Measurements from ENCODE around the gene CSRP1. TPM values are rescaled to one million over a fixed set of nuclear protein-coding genes. Genes with fewer than 3 reads are reported as not detected.
"Not testable (repeated sequence)": the region's sequence is repeated elsewhere in the genome, so short reads cannot be mapped to it uniquely, and the experiment has no call there.

The CSRP1 gene
- total and polyA plus RNA-seq, 5 donors from 2014 or later, result 63.8 to 115 (median 82.0) TPM

GRCh38 chr1:201473296-201473695 lies 33.6 kb downstream of the CSRP1 start:
- no peak overlapping the region for H3K4me3 ChIP-seq (ENCODE audit: low read depth, low read length)
- no peak for ATAC-seq (ENCODE audit: low read depth in 2 of 2)
- DNase-seq, result no peak
- peaks cover 24% of the 10 kb centered on the region for H3K27me3 Mint-ChIP-seq
- no peaks in the 10 kb centered on the region for H3K36me3 ChIP-seq (ENCODE audit: control insufficient read depth, insufficient read depth, low read length)
- H3K9me3 ChIP-seq (ENCODE audit: control insufficient read depth in 2 of 2, low read length in 2 of 2), result no peaks in the 10 kb centered on the region
- H3K4me1 Mint-ChIP-seq, result peaks cover 0 to 11% (median 2%) of the 10 kb centered on the region in 4 donors
- H3K9me3 Mint-ChIP-seq, result peaks cover 0 to 2% (median 0%) of the 10 kb centered on the region in 7 donors
- no peak overlapping the region for H3K27ac ChIP-seq (ENCODE audit: insufficient read depth, low read length, poor library complexity, severe bottlenecking)
- no peak overlapping the region for H3K27ac Mint-ChIP-seq
- no peak overlapping the region for H3K4me3 Mint-ChIP-seq
- peaks cover 6% of the 10 kb centered on the region for H3K4me1 ChIP-seq (ENCODE audit: control insufficient read depth, insufficient read depth, low read length, poor library complexity, severe bottlenecking)
- peaks cover 16% of the 10 kb centered on the region for H3K27me3 ChIP-seq (ENCODE audit: control insufficient read depth, insufficient read depth, low read length)
- peaks cover 5% of the 10 kb centered on the region for H3K36me3 Mint-ChIP-seq

- ATAC-seq (ENCODE audit: low read depth in 2 of 2); H3K4me1 ChIP-seq (ENCODE audit: control insufficient read depth, insufficient read depth, low read length, poor library complexity, severe bottlenecking); H3K9me3 Mint-ChIP-seq; H3K36me3 ChIP-seq (ENCODE audit: control insufficient read depth, insufficient read depth, low read length); H3K4me3 Mint-ChIP-seq; H3K36me3 Mint-ChIP-seq; DNase-seq; H3K4me3 ChIP-seq (ENCODE audit: low read depth, low read length); H3K27ac ChIP-seq (ENCODE audit: insufficient read depth, low read length, poor library complexity, severe bottlenecking); H3K9me3 ChIP-seq (ENCODE audit: control insufficient read depth in 2 of 2, low read length in 2 of 2): not testable (repeated sequence)
- peaks cover 0 to 16% (median 2%) of the 10 kb centered on the region in 4 donors for H3K4me1 Mint-ChIP-seq
- H3K27me3 Mint-ChIP-seq, result peaks cover 24% of the 10 kb centered on the region
- peak overlapping the region in 1 of 3 donors; percentile 14 for H3K27ac Mint-ChIP-seq
- H3K27me3 ChIP-seq (ENCODE audit: control insufficient read depth, insufficient read depth, low read length), result peaks cover 16% of the 10 kb centered on the region
These were observed 34.6 kb downstream of the CSRP1 start for GRCh38 chr1:201472321-201472720.

- H3K9me3 Mint-ChIP-seq, result peaks cover 0 to 2% (median 0%) of the 10 kb centered on the region in 7 donors
- Histone ChIP-seq H3K9me3 (ENCODE audit: control insufficient read depth in 2 of 2, low read length in 2 of 2) (no peaks in the 10 kb centered on the region), H3K27ac (ENCODE audit: insufficient read depth, low read length, poor library complexity, severe bottlenecking) (no peak overlapping the region), H3K27me3 (ENCODE audit: control insufficient read depth, insufficient read depth, low read length) (peaks cover 16% of the 10 kb centered on the region), H3K36me3 (ENCODE audit: control insufficient read depth, insufficient read depth, low read length) (no peaks in the 10 kb centered on the region), H3K4me1 (ENCODE audit: control insufficient read depth, insufficient read depth, low read length, poor library complexity, severe bottlenecking) (peaks cover 6% of the 10 kb centered on the region), H3K4me3 (ENCODE audit: low read depth, low read length) (no peak overlapping the region)
- H3K4me3 Mint-ChIP-seq, result no peak overlapping the region
- peaks cover 24% of the 10 kb centered on the region for H3K27me3 Mint-ChIP-seq
- DNase-seq (no peak), ATAC-seq (ENCODE audit: low read depth in 2 of 2) (no peak)
- H3K27ac Mint-ChIP-seq, result no peak overlapping the region
- peaks cover 0 to 16% (median 2%) of the 10 kb centered on the region in 4 donors for H3K4me1 Mint-ChIP-seq
- H3K36me3 Mint-ChIP-seq, result no peaks in the 10 kb centered on the region
These were observed 35.2 kb downstream of the CSRP1 start for GRCh38 chr1:201471772-201472171.

- peaks cover 16% of the 10 kb centered on the region for H3K27me3 ChIP-seq (ENCODE audit: control insufficient read depth, insufficient read depth, low read length)
- peak overlapping the region in 1 of 4 donors; percentile 45 for H3K4me3 Mint-ChIP-seq
- H3K4me1 ChIP-seq (ENCODE audit: control insufficient read depth, insufficient read depth, low read length, poor library complexity, severe bottlenecking), result peaks cover 6% of the 10 kb centered on the region
- H3K4me1 Mint-ChIP-seq, result peaks cover 0 to 16% (median 2%) of the 10 kb centered on the region in 4 donors
- H3K36me3 ChIP-seq (ENCODE audit: control insufficient read depth, insufficient read depth, low read length), result no peaks in the 10 kb centered on the region
- no peak overlapping the region for H3K27ac ChIP-seq (ENCODE audit: insufficient read depth, low read length, poor library complexity, severe bottlenecking)
- ATAC-seq (ENCODE audit: low read depth in 2 of 2), result no peak
- H3K36me3 Mint-ChIP-seq, result no peaks in the 10 kb centered on the region
- H3K27me3 Mint-ChIP-seq, result peaks cover 24% of the 10 kb centered on the region
- no peak overlapping the region for H3K4me3 ChIP-seq (ENCODE audit: low read depth, low read length)
- no peak overlapping the region for H3K27ac Mint-ChIP-seq
- DNase-seq, result no peak
- peaks cover 0 to 2% (median 0%) of the 10 kb centered on the region in 7 donors for H3K9me3 Mint-ChIP-seq
- H3K9me3 ChIP-seq (ENCODE audit: control insufficient read depth in 2 of 2, low read length in 2 of 2), result no peaks in the 10 kb centered on the region
These were observed 36.3 kb downstream of the CSRP1 start for GRCh38 chr1:201470581-201470980.

- Histone ChIP-seq H3K27ac (ENCODE audit: insufficient read depth, low read length, poor library complexity, severe bottlenecking) (no peak overlapping the region), H3K4me3 (ENCODE audit: low read depth, low read length) (no peak overlapping the region), H3K9me3 (ENCODE audit: control insufficient read depth in 2 of 2, low read length in 2 of 2) (no peaks in the 10 kb centered on the region), H3K36me3 (ENCODE audit: control insufficient read depth, insufficient read depth, low read length) (no peaks in the 10 kb centered on the region), H3K4me1 (ENCODE audit: control insufficient read depth, insufficient read depth, low read length, poor library complexity, severe bottlenecking) (peaks cover 6% of the 10 kb centered on the region), H3K27me3 (ENCODE audit: control insufficient read depth, insufficient read depth, low read length) (peaks cover 13% of the 10 kb centered on the region)
- Mint-ChIP-seq H3K27ac (no peak overlapping the region), H3K27me3 (peaks cover 31% of the 10 kb centered on the region), H3K4me1 (peaks cover 0 to 16% (median 2%) of the 10 kb centered on the region in 4 donors), H3K4me3 (peak overlapping the region; percentile 11 to 70 (median 50)), H3K9me3 (peaks cover 0 to 2% (median 0%) of the 10 kb centered on the region in 7 donors), H3K36me3 (no peaks in the 10 kb centered on the region)
- DNase-seq (no peak), ATAC-seq (ENCODE audit: low read depth in 2 of 2) (no peak)
These were observed 37.3 kb downstream of the CSRP1 start for GRCh38 chr1:201469645-201470074.

- no peak within 1 kb of the TSS for H3K4me3 ChIP-seq (ENCODE audit: low read depth, low read length)
These were observed 37.9 kb downstream of the CSRP1 start, which contains the start of gene PHLDA3 for GRCh38 chr1:201468844-201469644. TSS of gene PHLDA3 (minus strand) at chr1:201469188. CDS start at chr1:201468786, 402 bp downstream.

GRCh38 chr1:201468501-201468843 lies 38.5 kb downstream of the CSRP1 start:
- peaks cover 0 to 2% (median 0%) of the 10 kb centered on the region in 7 donors for H3K9me3 Mint-ChIP-seq

More at GRCh38 chr1:201468844-201469644, 37.9 kb downstream of the CSRP1 start, which contains the start of gene PHLDA3:
- peaks cover 10% of the 10 kb centered on the region for H3K27me3 ChIP-seq (ENCODE audit: control insufficient read depth, insufficient read depth, low read length)
- Mint-ChIP-seq H3K36me3 (no peaks in the 10 kb centered on the region), H3K27ac (no peak within 1 kb of the TSS), H3K4me1 (peaks cover 0 to 16% (median 2%) of the 10 kb centered on the region in 4 donors), H3K9me3 (peaks cover 0 to 2% (median 0%) of the 10 kb centered on the region in 7 donors), H3K4me3 (peak within 1 kb of the TSS; percentile 45 to 70 (median 64)), H3K27me3 (peaks cover 32% of the 10 kb centered on the region)
- H3K9me3 ChIP-seq (ENCODE audit: control insufficient read depth in 2 of 2, low read length in 2 of 2), result no peaks in the 10 kb centered on the region
- peak in 1 of 2 donors; percentile 45 for ATAC-seq (ENCODE audit: low read depth in 2 of 2)
- DNase-seq, result peak in 1 of 3 donors; percentile 77
- no peaks in the 10 kb centered on the region for H3K36me3 ChIP-seq (ENCODE audit: control insufficient read depth, insufficient read depth, low read length)
- H3K4me1 ChIP-seq (ENCODE audit: control insufficient read depth, insufficient read depth, low read length, poor library complexity, severe bottlenecking), result peaks cover 6% of the 10 kb centered on the region
- H3K27ac ChIP-seq (ENCODE audit: insufficient read depth, low read length, poor library complexity, severe bottlenecking), result no peak within 1 kb of the TSS

More at GRCh38 chr1:201468501-201468843, 38.5 kb downstream of the CSRP1 start:
- Mint-ChIP-seq H3K27me3 (peaks cover 26% of the 10 kb centered on the region), H3K36me3 (no peaks in the 10 kb centered on the region), H3K27ac (no peak overlapping the region), H3K4me1 (peaks cover 0 to 16% (median 2%) of the 10 kb centered on the region in 4 donors), H3K4me3 (peak overlapping the region in 2 of 4 donors; percentile 43 to 44)
- no peak overlapping the region for H3K4me3 ChIP-seq (ENCODE audit: low read depth, low read length)
- DNase-seq (peak in 1 of 3 donors; percentile 67), ATAC-seq (ENCODE audit: low read depth in 2 of 2) (peak in 1 of 2 donors; percentile 30)
- no peaks in the 10 kb centered on the region for H3K36me3 ChIP-seq (ENCODE audit: control insufficient read depth, insufficient read depth, low read length)
- H3K4me1 ChIP-seq (ENCODE audit: control insufficient read depth, insufficient read depth, low read length, poor library complexity, severe bottlenecking), result peaks cover 6% of the 10 kb centered on the region
- H3K27me3 ChIP-seq (ENCODE audit: control insufficient read depth, insufficient read depth, low read length), result peaks cover 10% of the 10 kb centered on the region
- no peak overlapping the region for H3K27ac ChIP-seq (ENCODE audit: insufficient read depth, low read length, poor library complexity, severe bottlenecking)
- no peaks in the 10 kb centered on the region for H3K9me3 ChIP-seq (ENCODE audit: control insufficient read depth in 2 of 2, low read length in 2 of 2)
